HepG2 (cell line): ENCODE measurements around the gene PRSS12. TPM values are rescaled to one million over a fixed set of nuclear protein-coding genes. Genes with fewer than 3 reads are reported as not detected.
"Not testable (repeated sequence)": the region's sequence is repeated elsewhere in the genome, so short reads cannot be mapped to it uniquely, and the experiment has no call there.

ENCODE experiments used
- ATAC-seq: fragments of 200-7000 bp; cut with Tn5 transposase; 3 replicates; pipeline ENCODE4 v1.9.1; 2020; ENCODE audit warnings: mild to moderate bottlenecking, moderate library complexity
- BruUV-seq: library from RNA; stranded (reverse); fragments of 400-500 nt; replicated peaks from 2 replicates; lab custom pipeline; 2021; lab: Mats Ljungman, UMichigan
- CTCF ChIA-PET: fragments of 300-600 bp; formaldehyde crosslinking; extraction: SDS; loops from one replicate; lab custom pipeline; 2021; ENCODE audit warnings: low total read pairs, inconsistent platforms, low intra/inter-chr PET ratio; lab: Yijun Ruan, JAX
- POLR2A ChIA-PET: fragments of 350-600 bp; sonication (Branson Sonifier 250); formaldehyde crosslinking; loops from one replicate; lab custom pipeline; 2020; ENCODE audit warnings: antibody characterized with exemption, inconsistent platforms; lab: Yijun Ruan, JAX
- DNase-seq: peaks from one replicate; pipeline ENCODE4 v3.0.0-alpha.2; 2015; ENCODE audit warnings: low spot score
- FAIRE-seq: peaks from 3 replicates; lab custom pipeline; 2011; peaks lifted over from hg19 to GRCh38; lab: Jason Lieb, UNC
- H2AFZ ChIP-seq: one replicate; pipeline ENCODE4 v1.6.1; 2011; ENCODE audit warnings: low read length, inconsistent platforms
- H3K27ac ChIP-seq: fragments of 300-600 bp; 3 replicates; pipeline ENCODE4 v1.8.0; 2011; ENCODE audit warnings: mixed run types, mild to moderate bottlenecking, mixed read lengths, low read length, inconsistent platforms; ENCODE audit not compliant: insufficient read depth; ENCODE audit errors: extremely low read length
- H3K27me3 ChIP-seq, 2 experiments: fragments of 200-600 bp in 1 of 2; 2 replicates in 1 of 2; 3 replicates in 1 of 2; pipeline versions ENCODE4 v1.6.0 to v1.8.0; 2011; ENCODE audit warnings: low read length in 2 of 2, mild to moderate bottlenecking in 2 of 2, moderate library complexity in 2 of 2, inconsistent platforms in 1 of 2; ENCODE audit not compliant: insufficient read depth in 2 of 2, control insufficient read depth in 1 of 2
- H3K36me3 ChIP-seq, 2 experiments: fragments of 200-600 bp in 1 of 2; replicated peaks in 1 of 2; 2 replicates in 1 of 2; 3 replicates in 1 of 2; pipeline versions ENCODE4 v1.5.1 to v1.8.0; 2011; ENCODE audit warnings: low read length in 2 of 2, inconsistent platforms in 1 of 2; ENCODE audit not compliant: insufficient read depth in 2 of 2, control insufficient read depth in 1 of 2
- H3K4me1 ChIP-seq: 2 replicates; pipeline ENCODE4 v1.5.1; 2012; ENCODE audit warnings: low read length, inconsistent platforms; ENCODE audit not compliant: insufficient read depth
- H3K4me2 ChIP-seq: 2 replicates; pipeline ENCODE4 v1.6.0; 2011; ENCODE audit warnings: low read depth, low read length, inconsistent platforms
- H3K4me3 ChIP-seq, 3 experiments: fragments of 200-600 bp in 1 of 3; sonication (generic), shearing (Covaris generic) in 1 of 3; replicated peaks in 1 of 3; 2 replicates each; pipeline ENCODE4 v1.5.1; 2011 to 2016; ENCODE audit warnings: low read length in 3 of 3, inconsistent platforms in 2 of 3, low read depth in 2 of 3, mild to moderate bottlenecking in 2 of 3, control low read depth in 1 of 3, mixed read lengths in 1 of 3; ENCODE audit not compliant: insufficient read depth in 1 of 3
- H3K79me2 ChIP-seq: one replicate; pipeline ENCODE4 v1.6.1; 2011; ENCODE audit warnings: low read length, inconsistent platforms; ENCODE audit not compliant: insufficient read depth
- H3K9ac ChIP-seq: 2 replicates; pipeline ENCODE4 v1.6.0; 2011; ENCODE audit warnings: mild to moderate bottlenecking, low read depth, low read length, inconsistent platforms; ENCODE audit not compliant: insufficient read depth
- H3K9me3 ChIP-seq: 2 replicates; pipeline ENCODE4 v1.5.1; 2012; ENCODE audit warnings: mild to moderate bottlenecking, low read length
- H4K20me1 ChIP-seq: 2 replicates; pipeline ENCODE4 v1.6.0; 2011; ENCODE audit warnings: inconsistent platforms, mild to moderate bottlenecking, low read length, moderate library complexity; ENCODE audit not compliant: insufficient read depth
- FOXP1 ChIP-seq, 2 experiments: fragments of 450-650 bp in 1 of 2; IDR thresholded peaks; 2 replicates each; pipeline ENCODE4 v1.6.1; 2017 to 2018; ENCODE audit warnings: antibody characterized with exemption in 1 of 2
- KMT2A ChIP-seq: sonication (generic); formaldehyde crosslinking; IDR thresholded peaks from 2 replicates; pipeline ENCODE4 v1.4.0; 2020; ENCODE audit warnings: missing genetic modification reagents
- MZF1 ChIP-seq: sonication (generic); formaldehyde crosslinking; IDR thresholded peaks from 2 replicates; pipeline ENCODE4 v1.8.1; 2023; ENCODE audit warnings: mild to moderate bottlenecking, missing genetic modification reagents, borderline replicate concordance
- NR2C2 ChIP-seq: sonication (generic); formaldehyde crosslinking; IDR thresholded peaks from 2 replicates; pipeline ENCODE4 v1.4.0; 2020; ENCODE audit warnings: missing genetic modification reagents, mild to moderate bottlenecking, moderate library complexity, borderline replicate concordance
- PRMT3 ChIP-seq: sonication (generic); formaldehyde crosslinking; IDR thresholded peaks from 2 replicates; pipeline ENCODE4 v1.8.1; 2022; ENCODE audit warnings: low read depth, mild to moderate bottlenecking, moderate library complexity, missing genetic modification reagents, borderline replicate concordance
- TP53 ChIP-seq: sonication (generic); formaldehyde crosslinking; conservative IDR thresholded peaks from 2 replicates; pipeline ENCODE4 v1.4.0; 2020; ENCODE audit warnings: missing genetic modification reagents
- ZFP82 ChIP-seq: sonication (generic); formaldehyde crosslinking; IDR thresholded peaks from 2 replicates; pipeline ENCODE4 v1.5.1; 2020; ENCODE audit warnings: mild to moderate bottlenecking, missing genetic modification reagents, borderline replicate concordance
- ZFX ChIP-seq: sonication (generic); formaldehyde crosslinking; IDR thresholded peaks from 2 replicates; pipeline ENCODE4 v1.4.0; 2020; ENCODE audit warnings: mild to moderate bottlenecking, low read depth, missing genetic modification reagents, moderate library complexity
- ZNF577 ChIP-seq: sonication (generic); formaldehyde crosslinking; IDR thresholded peaks from 2 replicates; pipeline ENCODE4 v1.4.0; 2020; ENCODE audit warnings: mild to moderate bottlenecking, low read depth, missing genetic modification reagents, borderline replicate concordance
- WGBS: methylation state at CpG from one replicate; pipeline ENCODE4 v1.1.6; 2017; ENCODE audit warnings: low lambda C conversion rate; 5-methylcytosine and 5-hydroxymethylcytosine counted together
- in situ Hi-C: cut with HindIII; loops from 2 replicates; pipeline ENCODE4 v1.10.0; 2017; ENCODE audit warnings: low pct_unique_long_range_greater_than_20kb; ENCODE audit not compliant: extremely low pct_ligation_motif_present
- intact Hi-C: fragments of 100-400 bp; cut with micrococcal nuclease; formaldehyde crosslinking; loops from one replicate; pipeline ENCODE4 v1.10.0; 2022; ENCODE audit not compliant: unreplicated experiment
- polyA plus RNA-seq, 8 experiments: library from polyadenylated mRNA; depleted of rRNA in 3 of 8; stranded (reverse) in 7 of 8; unstranded in 1 of 8; fragments of >200 nt; fragmentation: Illumina TruSeq in 4 of 8; extraction: Trizol in 4 of 8; gene quantifications; 2 replicates each; pipeline versions ENCODE4 v1.2.1 to v1.2.3, GENCODE V29; 2011 to 2016; ENCODE audit warnings: low read depth in 4 of 8, missing spikeins in 1 of 8, mixed read lengths in 1 of 8; ENCODE audit not compliant: insufficient read depth in 1 of 8
- total RNA-seq, 5 experiments: library from RNA; depleted of rRNA; stranded (reverse); fragments of >200 nt; fragmentation: Illumina TruSeq; extraction: Trizol; gene quantifications; 2 replicates each; pipeline ENCODE4 v1.2.3, GENCODE V29; 2016; ENCODE audit warnings: low read depth in 1 of 5
- TF ChIP-seq, protein P1 (sequence below): sonication (generic); formaldehyde crosslinking; IDR thresholded peaks from 2 replicates; pipeline ENCODE4 v1.4.0; 2020; ENCODE audit warnings: missing genetic modification reagents

PRSS12 gene
- total and polyA plus RNA-seq, 2 of the 13 experiments (the other 11 are each of a cell fraction or from before 2014, with no cell fraction given) = 0.02 TPM; not detected in 1

DNA sequence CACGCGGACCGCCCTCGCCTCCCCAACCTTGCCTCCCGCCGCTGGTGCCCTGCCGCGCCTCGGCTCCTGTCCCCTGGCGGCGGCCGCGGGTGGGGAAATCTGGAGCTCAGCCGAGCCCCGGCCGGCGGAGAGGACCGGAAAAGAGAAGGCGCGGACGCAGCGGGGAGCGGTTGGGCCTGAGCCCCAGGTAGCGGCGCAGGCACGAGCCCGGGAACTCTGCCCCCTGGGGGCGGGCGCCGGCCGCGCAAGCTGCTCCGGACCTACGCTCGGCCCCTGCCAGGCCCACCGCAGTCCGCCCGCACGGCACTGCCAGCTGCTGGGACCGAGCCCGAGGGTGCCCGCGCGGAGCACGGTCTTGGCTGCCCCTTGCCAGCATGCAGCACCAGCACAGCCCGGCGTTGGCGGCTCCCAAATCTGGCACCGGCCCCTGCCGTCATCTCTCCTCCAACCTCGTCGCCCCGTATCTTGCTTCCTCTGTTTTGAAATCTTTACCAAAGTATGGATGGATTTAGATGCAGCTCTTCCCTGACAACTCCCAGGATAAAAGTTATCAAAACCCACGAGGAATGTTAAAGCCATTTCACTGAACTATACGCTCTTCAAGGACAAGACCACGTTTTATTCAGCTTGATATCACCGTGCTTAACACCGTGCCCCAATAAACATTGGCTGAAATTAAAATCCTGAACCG lies at the start of gene PRSS12 (continued):
- no peak for TF ChIP-seq MZF1 (CRISPR knock-in tag)
- no peak for TF ChIP-seq ZNF577 (CRISPR knock-in tag)
- no peak for TF ChIP-seq TP53 (CRISPR knock-in tag)
- peak; percentile 34; the same call in 1 of the 2 replicates for TF ChIP-seq ZFX (CRISPR knock-in tag)
- TF ChIP-seq FOXP1 (IDR thresholded peaks at IDR 0.05) = no peak
- no peak for TF ChIP-seq FOXP1 (CRISPR knock-in tag; IDR thresholded peaks at IDR 0.05)
- no peak for TF ChIP-seq KMT2A
- TF ChIP-seq NR2C2 (CRISPR knock-in tag) = no peak
- TF ChIP-seq PRMT3 (CRISPR knock-in tag) = no peak
- TF ChIP-seq ZFP82 = no peak

DNA sequence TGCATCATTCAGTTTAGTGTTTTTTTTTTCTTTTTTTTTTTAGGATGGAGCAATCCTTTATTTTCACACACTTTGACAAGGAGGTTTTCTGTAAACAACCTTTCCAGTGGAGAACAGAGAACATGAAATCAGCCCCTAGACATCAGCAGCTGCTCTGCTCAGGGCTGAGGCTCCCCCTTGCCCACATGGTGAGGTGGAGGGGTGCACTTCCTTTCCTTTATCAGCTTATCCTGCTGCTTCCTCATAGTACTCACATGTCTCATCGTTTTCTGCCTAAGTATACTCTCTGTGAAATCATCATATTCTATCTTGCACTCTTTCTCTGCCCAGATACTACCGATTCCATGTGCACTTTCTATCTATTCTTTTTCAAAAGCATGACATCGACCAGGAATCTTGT lies 47.6 kb upstream of the PRSS12 start:
- WGBS = 4% methylated on average over 3 of the region's 3 CpGs
- Histone ChIP-seq H2AFZ (no peak overlapping the region), H3K27ac (no peak overlapping the region), H4K20me1 (no peaks in the 10 kb centered on the region), H3K9me3 (no peaks in the 10 kb centered on the region), H3K79me2 (no peaks in the 10 kb centered on the region), H3K4me2 (no peak overlapping the region), H3K9ac (no peak overlapping the region), H3K4me3 (no peak overlapping the region), H3K4me1 (no peaks in the 10 kb centered on the region), H3K36me3 (no peaks in the 10 kb centered on the region), H3K27me3 (no peaks in the 10 kb centered on the region; a peak in 2 of 5 replicates)
- BruUV-seq = no TSS peak
- FAIRE-seq (no peak), ATAC-seq (no peak), DNase-seq (no peak)
- intact Hi-C loops = no loop called here
- ChIA-PET CTCF (no interaction called here), POLR2A (no interaction called here)
- in situ Hi-C loops = no loop called here
- TF ChIP-seq, protein P1, sequence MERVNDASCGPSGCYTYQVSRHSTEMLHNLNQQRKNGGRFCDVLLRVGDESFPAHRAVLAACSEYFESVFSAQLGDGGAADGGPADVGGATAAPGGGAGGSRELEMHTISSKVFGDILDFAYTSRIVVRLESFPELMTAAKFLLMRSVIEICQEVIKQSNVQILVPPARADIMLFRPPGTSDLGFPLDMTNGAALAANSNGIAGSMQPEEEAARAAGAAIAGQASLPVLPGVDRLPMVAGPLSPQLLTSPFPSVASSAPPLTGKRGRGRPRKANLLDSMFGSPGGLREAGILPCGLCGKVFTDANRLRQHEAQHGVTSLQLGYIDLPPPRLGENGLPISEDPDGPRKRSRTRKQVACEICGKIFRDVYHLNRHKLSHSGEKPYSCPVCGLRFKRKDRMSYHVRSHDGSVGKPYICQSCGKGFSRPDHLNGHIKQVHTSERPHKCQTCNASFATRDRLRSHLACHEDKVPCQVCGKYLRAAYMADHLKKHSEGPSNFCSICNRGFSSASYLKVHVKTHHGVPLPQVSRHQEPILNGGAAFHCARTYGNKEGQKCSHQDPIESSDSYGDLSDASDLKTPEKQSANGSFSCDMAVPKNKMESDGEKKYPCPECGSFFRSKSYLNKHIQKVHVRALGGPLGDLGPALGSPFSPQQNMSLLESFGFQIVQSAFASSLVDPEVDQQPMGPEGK = no peak

DNA sequence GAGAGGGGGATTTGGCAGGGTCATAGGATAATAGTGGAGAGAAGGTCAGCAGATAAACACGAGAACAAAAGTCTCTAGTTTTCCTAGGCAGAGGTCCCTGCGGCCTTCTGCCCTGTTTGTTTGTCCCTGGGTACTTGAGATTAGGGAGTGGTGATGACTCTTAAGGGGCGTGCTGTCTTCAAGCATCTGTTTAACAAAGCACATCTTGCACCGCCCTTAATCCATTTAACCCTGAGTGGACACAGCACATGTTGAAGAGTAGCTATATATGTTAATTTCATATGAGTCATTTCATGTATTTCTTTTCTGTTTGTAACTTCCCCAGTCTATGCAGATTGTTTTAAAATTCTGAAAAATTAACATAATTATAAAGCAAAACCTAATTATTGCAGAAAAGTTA lies 47.1 kb upstream of the PRSS12 start:
- WGBS = 19% methylated on average over 4 of the region's 4 CpGs

More for the DNA sequence above, 47.1 kb upstream of the PRSS12 start:
- ATAC-seq, BruUV-seq, H3K4me1 ChIP-seq, DNase-seq, POLR2A ChIA-PET, H3K36me3 ChIP-seq, in situ Hi-C loops, H3K4me2 ChIP-seq, H3K9me3 ChIP-seq, H2AFZ ChIP-seq, CTCF ChIA-PET, H3K27me3 ChIP-seq, FAIRE-seq, H3K4me3 ChIP-seq, H4K20me1 ChIP-seq, intact Hi-C loops, H3K9ac ChIP-seq, H3K27ac ChIP-seq, H3K79me2 ChIP-seq: not testable (repeated sequence)
